Measurements from ENCODE around the gene VRK3.

VRK3 gene

GRCh38 chr19:49929121-49929610 lies 96.0 kb downstream of the VRK3 start, which contains the start of the genes ATF5 and NUP62:
Gene ATF5 (plus strand): TSS chr19:49929205. CDS start chr19:49930851, 1,646 bp downstream.
Gene NUP62 (minus strand): TSS chr19:49929504. CDS start chr19:49909807, 19,697 bp downstream.
- DNase-seq, result peak; percentile 94

DNA sequence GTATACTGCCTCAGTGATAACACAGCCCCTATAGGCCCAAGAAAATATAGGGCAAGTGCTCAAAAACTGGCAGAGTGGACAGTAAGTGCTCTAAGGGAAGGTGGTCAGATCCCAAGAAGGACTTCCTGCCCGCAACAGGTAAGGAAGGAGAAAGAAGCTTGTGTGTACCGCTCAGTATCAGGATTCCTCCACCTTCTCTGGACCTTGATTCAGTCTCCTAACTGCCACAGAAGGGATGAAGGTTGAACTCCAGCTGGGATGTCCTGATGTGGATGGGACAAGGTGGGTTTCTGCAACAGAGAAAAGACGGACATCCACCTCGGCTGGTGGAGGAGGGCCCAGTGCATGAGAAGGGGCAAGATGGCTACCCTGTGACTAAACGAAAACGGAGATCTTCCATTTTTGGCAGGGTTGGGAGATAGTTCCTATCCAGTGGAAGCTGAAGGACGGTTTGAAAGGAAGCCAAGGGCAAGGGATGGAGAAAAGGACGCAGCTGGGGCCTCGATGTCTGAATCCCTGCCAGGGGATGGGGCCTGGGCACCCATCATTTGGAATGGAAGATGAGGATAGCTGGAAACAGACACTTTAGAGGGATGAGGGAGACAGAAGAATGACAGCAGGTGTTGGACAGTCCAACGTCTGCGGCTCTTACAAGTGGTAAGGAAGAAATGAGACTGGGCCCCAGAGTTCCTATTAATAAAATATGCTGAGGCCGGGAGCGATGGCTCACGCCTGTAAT lies 97.5 kb downstream of the VRK3 start:
- DNase-seq, result no peak

GRCh38 chr19:49926515-49926914 lies 98.7 kb downstream of the VRK3 start:
- DNase-seq, result no peak

All from left hindlimb (tissue), 1 donor.